NCI-H1930 (cell line): Measurements from ENCODE around the gene ZNF101.
"Not testable (repeated sequence)": the region's sequence is repeated elsewhere in the genome, so short reads cannot be mapped to it uniquely, and the experiment has no call there.

Experiments
- DNase-seq, 2 experiments: peaks; one replicate each; lab custom pipeline; 2025; lab: John Stamatoyannopoulos, UW

The ZNF101 gene

GRCh38 chr19:19661675-19662251, 6.9 kb upstream of the ZNF101 start:
- DNase-seq = no peak

GRCh38 chr19:19662344-19662743, 6.3 kb upstream of the ZNF101 start:
- no peak for DNase-seq

- no peak for DNase-seq
Measured at GRCh38 chr19:19662871-19663255, 5.8 kb upstream of the ZNF101 start.

GRCh38 chr19:19663256-19664120, 5.2 kb upstream of the ZNF101 start, which contains the start of gene ATP13A1:
ATP13A1 (minus strand) TSS chr19:19663676; CDS start chr19:19663666, 10 bp downstream.
- peak; percentile 88 to 91 for DNase-seq

GRCh38 chr19:19665420-19665948, 3.2 kb upstream of the ZNF101 start:
- DNase-seq = not testable (repeated sequence)

GRCh38 chr19:19670070-19670551, 1.5 kb downstream of the ZNF101 start:
- no peak for DNase-seq

- DNase-seq = no peak
Measured at GRCh38 chr19:19672816-19673215, 4.2 kb downstream of the ZNF101 start.

- no peak for DNase-seq
Measured at GRCh38 chr19:19674315-19674714, 5.7 kb downstream of the ZNF101 start.

GRCh38 chr19:19677579-19677978, 8.9 kb downstream of the ZNF101 start:
- DNase-seq = no peak

- DNase-seq = no peak
Measured at GRCh38 chr19:19679176-19680073, 10.8 kb downstream of the ZNF101 start.

GRCh38 chr19:19686119-19686518, 17.5 kb downstream of the ZNF101 start:
- DNase-seq = not testable (repeated sequence)

GRCh38 chr19:19686580-19686979, 17.9 kb downstream of the ZNF101 start:
- DNase-seq = no peak

- DNase-seq = no peak
Measured at GRCh38 chr19:19687090-19687489, 18.5 kb downstream of the ZNF101 start.

- DNase-seq = not testable (repeated sequence)
Measured at GRCh38 chr19:19689023-19689422, 20.4 kb downstream of the ZNF101 start.

- DNase-seq = no peak
Measured at GRCh38 chr19:19691683-19692082, 23.0 kb downstream of the ZNF101 start.

GRCh38 chr19:19696386-19696785, 27.7 kb downstream of the ZNF101 start:
- no peak for DNase-seq

GRCh38 chr19:19697589-19697988, 28.9 kb downstream of the ZNF101 start:
- DNase-seq = no peak

- DNase-seq = not testable (repeated sequence)
Measured at GRCh38 chr19:19700493-19700892, 31.9 kb downstream of the ZNF101 start.

- DNase-seq = no peak
Measured at GRCh38 chr19:19704836-19705235, 36.2 kb downstream of the ZNF101 start.

GRCh38 chr19:19710506-19710905, 41.9 kb downstream of the ZNF101 start:
- no peak for DNase-seq

GRCh38 chr19:19711306-19711933, 42.8 kb downstream of the ZNF101 start:
- DNase-seq = no peak
